ENCODE data around the gene MAPKAPK3.

Gene MAPKAPK3

DNA sequence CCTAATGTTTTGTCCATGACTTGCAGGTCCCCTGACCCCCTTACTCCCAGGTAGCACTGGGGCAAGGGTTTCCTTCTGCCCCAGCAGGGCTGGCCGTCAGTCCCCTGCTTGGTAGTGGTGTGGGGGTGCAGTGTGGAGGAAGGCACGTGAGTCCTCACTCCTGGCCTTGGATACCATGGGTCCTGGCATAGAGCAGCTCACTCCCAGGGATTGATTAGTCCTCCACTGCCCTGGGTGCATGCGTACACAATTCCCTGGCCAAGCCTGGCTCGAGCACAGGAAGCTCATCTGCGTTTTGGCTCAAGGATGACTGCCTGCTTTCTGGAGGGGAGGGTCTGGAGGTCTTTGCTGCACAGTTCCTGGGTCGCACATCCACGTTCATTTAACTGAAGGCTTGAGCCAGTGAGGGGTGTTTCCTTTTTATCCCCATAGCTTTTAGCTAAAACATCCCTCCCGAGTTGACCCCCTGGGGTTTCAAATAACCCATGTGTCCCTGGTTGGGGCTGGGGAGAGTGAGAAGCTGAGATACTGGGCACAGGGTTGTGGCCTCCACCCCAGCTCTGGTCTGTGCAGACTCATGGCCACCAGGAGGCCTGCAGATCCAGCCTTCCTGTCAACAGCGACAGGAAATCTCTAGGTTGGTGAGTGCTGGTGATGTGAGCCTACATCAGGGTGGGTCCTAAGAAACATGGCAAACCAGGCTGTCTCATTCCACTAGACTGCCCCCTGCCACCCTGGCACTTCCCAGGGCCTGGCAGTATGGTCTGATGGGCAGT is 36.1 kb upstream of the MAPKAPK3 start:
- DNase-seq: peak in 1 of 2 experiments; percentile 13
- TF ChIP-seq POLR2A (IDR thresholded peaks at IDR 0.05; ENCODE audit: low read length) (no peak), GATA1 (IDR thresholded peaks at IDR 0.05; ENCODE audit: low read depth, low read length) (no peak)

DNA sequence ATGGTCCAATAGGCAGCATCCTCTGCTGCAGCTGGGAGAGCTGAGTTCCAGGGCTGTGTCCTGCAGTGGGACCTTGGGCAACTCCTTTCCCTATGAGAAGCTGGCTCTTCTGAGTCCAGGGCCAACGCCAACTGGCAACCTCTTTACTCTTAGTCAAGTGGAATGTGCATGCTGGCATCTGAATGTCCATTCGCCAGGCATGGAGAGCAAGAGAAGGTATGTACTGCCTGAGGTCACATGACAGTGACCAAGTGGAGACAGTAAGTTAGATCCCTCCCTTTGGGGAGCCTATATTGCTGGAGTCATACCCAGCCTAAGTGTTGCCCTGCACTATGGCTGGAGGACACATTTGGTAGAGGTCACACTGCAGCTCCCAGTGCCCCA is 35.5 kb upstream of the MAPKAPK3 start:
- no peak for TF ChIP-seq POLR2A (IDR thresholded peaks at IDR 0.05; ENCODE audit: low read length)
- no peak for TF ChIP-seq GATA1 (IDR thresholded peaks at IDR 0.05; ENCODE audit: low read depth, low read length)
- no peak for DNase-seq

DNA sequence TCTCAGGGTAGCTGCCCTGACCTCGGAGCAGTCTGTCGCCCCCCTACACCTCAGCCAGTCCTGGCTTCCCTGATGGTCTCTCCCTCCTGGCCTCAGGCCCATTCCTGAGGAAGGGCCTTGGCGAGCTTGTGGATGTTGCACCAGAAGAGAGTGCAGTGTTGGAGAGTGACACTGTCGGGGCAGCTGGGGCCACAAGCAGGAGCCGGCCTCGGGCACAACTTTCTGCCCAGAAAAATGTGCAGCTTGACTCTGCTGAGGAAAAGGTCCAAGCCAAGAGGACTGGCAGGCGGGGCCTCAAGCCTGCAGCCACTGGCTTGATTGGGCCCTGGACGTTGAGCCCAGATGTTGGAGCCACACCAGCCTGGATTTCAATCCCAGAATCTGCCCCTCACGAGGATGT is 34.9 kb upstream of the MAPKAPK3 start:
- no peak for DNase-seq

GRCh38 chr3:50583897-50584296 is 33.1 kb upstream of the MAPKAPK3 start:
- no peak for TF ChIP-seq GATA1 (IDR thresholded peaks at IDR 0.05; ENCODE audit: low read depth, low read length)
- no peak for TF ChIP-seq POLR2A (IDR thresholded peaks at IDR 0.05; ENCODE audit: low read length)
- DNase-seq: no peak

More for the DNA sequence above, 34.9 kb upstream of the MAPKAPK3 start:
- TF ChIP-seq POLR2A (IDR thresholded peaks at IDR 0.05; ENCODE audit: low read length) (no peak), GATA1 (IDR thresholded peaks at IDR 0.05; ENCODE audit: low read depth, low read length) (no peak)

DNA sequence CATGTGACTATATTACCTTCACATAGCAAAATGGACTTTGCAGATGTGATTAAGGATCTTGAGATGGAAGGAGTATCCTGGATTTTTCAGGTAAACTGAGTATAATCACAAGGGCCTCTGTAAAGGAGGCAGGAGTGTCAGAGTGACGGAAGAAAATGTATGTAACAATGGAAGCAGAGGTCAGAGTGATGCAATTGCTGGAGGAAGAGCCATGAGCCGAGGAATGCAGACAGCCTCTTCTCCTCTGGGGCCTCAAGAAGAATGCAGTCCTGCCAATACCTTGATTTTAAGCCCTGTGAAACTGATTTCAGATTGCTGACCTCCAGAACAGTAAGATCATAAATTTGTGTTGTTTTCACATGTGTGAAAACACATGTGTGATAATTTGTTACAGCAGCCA is 32.6 kb upstream of the MAPKAPK3 start:
- DNase-seq: no peak
- TF ChIP-seq GATA1 (IDR thresholded peaks at IDR 0.05; ENCODE audit: low read depth, low read length): no peak
- no peak for TF ChIP-seq POLR2A (IDR thresholded peaks at IDR 0.05; ENCODE audit: low read length)

- no peak for DNase-seq
- TF ChIP-seq POLR2A (IDR thresholded peaks at IDR 0.05; ENCODE audit: low read length) (no peak), GATA1 (IDR thresholded peaks at IDR 0.05; ENCODE audit: low read depth, low read length) (no peak)
Observed at GRCh38 chr3:50585919-50586762, 30.8 kb upstream of the MAPKAPK3 start.

- no peak for DNase-seq
- TF ChIP-seq POLR2A (IDR thresholded peaks at IDR 0.05; ENCODE audit: low read length) (no peak), GATA1 (IDR thresholded peaks at IDR 0.05; ENCODE audit: low read depth, low read length) (no peak)
Observed at GRCh38 chr3:50586763-50587070, 30.2 kb upstream of the MAPKAPK3 start.

DNA sequence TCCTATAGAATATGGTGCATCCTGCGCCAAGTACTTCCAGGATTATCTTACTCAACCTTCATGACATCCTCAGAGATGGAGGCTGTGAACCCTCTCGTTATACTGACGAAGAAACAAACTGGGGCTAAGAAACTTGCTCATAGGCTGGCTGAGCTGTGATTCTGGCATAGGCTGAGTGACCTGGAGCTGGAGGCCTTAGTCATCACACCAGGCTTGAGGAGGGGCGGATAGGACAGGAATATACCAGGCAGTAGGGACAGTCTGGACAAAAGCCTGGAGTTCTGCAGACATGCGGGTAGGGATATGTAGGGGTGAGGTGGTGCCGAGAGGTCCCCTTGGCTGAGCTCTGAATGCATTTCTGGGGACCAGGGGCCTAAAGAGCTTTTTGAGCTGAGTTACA is 29.6 kb upstream of the MAPKAPK3 start:
- TF ChIP-seq GATA1 (IDR thresholded peaks at IDR 0.05; ENCODE audit: low read depth, low read length): no peak
- TF ChIP-seq POLR2A (IDR thresholded peaks at IDR 0.05; ENCODE audit: low read length): peak; percentile 7
- DNase-seq: no peak

GRCh38 chr3:50587806-50588758 is 28.9 kb upstream of the MAPKAPK3 start:
- DNase-seq: peak; percentile 27 to 54
- TF ChIP-seq POLR2A (IDR thresholded peaks at IDR 0.05; ENCODE audit: low read length) (peak; percentile 46), GATA1 (IDR thresholded peaks at IDR 0.05; ENCODE audit: low read depth, low read length) (no peak)

GRCh38 chr3:50588759-50589433 is 28.1 kb upstream of the MAPKAPK3 start:
- TF ChIP-seq GATA1 (IDR thresholded peaks at IDR 0.05; ENCODE audit: low read depth, low read length) (no peak), POLR2A (IDR thresholded peaks at IDR 0.05; ENCODE audit: low read length) (peak; percentile 9)

DNA sequence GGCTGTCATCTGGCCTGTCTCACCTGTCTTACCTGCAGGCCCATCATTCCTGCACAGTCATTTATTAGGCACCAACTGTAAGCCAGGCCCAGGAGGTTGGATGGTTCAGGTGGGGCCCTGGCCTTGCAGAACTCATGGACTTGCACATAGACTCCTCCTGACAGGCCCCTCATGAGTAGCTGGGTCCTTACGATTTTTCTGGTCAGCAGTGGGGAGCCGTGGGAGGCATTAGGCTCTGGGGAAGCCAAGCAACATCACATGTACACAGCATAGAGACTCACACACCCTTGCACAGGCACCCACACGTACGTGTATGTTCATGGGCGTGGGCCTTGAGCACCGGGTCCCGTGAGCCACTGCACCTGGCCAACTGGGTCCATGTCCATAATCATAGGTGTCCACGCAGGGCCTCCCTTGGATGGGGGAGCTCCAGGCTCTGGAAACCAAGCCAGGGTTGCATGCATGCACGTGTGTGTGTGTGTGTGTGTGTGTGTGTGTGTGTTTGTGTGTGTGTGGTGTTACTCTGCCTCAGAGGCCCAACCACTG is 25.7 kb upstream of the MAPKAPK3 start:
- TF ChIP-seq GATA1 (IDR thresholded peaks at IDR 0.05; ENCODE audit: low read depth, low read length) (no peak), POLR2A (IDR thresholded peaks at IDR 0.05; ENCODE audit: low read length) (no peak)
- no peak for DNase-seq

More at GRCh38 chr3:50588759-50589433, 28.1 kb upstream of the MAPKAPK3 start:
- DNase-seq: peak; percentile 67 to 72

DNA sequence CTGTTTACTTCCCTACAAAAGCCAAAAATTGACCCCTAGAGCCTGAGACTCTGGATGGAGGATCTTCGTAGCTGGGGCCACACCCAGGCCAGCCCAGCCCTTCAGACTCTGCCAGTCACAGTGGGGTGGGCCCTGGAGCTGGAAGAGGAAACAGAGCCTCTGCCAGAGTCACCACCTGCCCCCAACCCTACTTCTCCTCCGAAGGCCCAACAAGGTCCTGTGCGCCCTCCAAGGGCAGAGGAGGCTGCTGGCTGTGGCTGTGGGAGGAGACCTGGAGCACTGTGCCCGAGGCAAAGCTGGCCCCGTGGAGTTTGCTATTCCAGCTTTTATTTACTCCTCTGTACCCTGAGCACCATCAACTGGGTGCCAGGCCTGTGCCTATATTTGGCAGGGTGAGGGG is 24.4 kb upstream of the MAPKAPK3 start:
- peak; percentile 44 to 57 for DNase-seq
- TF ChIP-seq GATA1 (IDR thresholded peaks at IDR 0.05; ENCODE audit: low read depth, low read length) (no peak), POLR2A (IDR thresholded peaks at IDR 0.05; ENCODE audit: low read length) (peak; percentile 37)

GRCh38 chr3:50594253-50594785 is 22.6 kb upstream of the MAPKAPK3 start:
- TF ChIP-seq GATA1 (IDR thresholded peaks at IDR 0.05; ENCODE audit: low read depth, low read length): no peak
- no peak for TF ChIP-seq POLR2A (IDR thresholded peaks at IDR 0.05; ENCODE audit: low read length)
- DNase-seq: peak; percentile 26 to 53
